GM19099 (cell line): ENCODE measurements around the gene DDR1.

Experiments used
- POLR2A ChIP-seq: IDR thresholded peaks from 3 replicates; pipeline ENCODE4 v1.6.1; 2011; ENCODE audit warnings: low read depth; ENCODE audit not compliant: insufficient read length; ENCODE audit errors: extremely low read depth

Gene DDR1

DNA sequence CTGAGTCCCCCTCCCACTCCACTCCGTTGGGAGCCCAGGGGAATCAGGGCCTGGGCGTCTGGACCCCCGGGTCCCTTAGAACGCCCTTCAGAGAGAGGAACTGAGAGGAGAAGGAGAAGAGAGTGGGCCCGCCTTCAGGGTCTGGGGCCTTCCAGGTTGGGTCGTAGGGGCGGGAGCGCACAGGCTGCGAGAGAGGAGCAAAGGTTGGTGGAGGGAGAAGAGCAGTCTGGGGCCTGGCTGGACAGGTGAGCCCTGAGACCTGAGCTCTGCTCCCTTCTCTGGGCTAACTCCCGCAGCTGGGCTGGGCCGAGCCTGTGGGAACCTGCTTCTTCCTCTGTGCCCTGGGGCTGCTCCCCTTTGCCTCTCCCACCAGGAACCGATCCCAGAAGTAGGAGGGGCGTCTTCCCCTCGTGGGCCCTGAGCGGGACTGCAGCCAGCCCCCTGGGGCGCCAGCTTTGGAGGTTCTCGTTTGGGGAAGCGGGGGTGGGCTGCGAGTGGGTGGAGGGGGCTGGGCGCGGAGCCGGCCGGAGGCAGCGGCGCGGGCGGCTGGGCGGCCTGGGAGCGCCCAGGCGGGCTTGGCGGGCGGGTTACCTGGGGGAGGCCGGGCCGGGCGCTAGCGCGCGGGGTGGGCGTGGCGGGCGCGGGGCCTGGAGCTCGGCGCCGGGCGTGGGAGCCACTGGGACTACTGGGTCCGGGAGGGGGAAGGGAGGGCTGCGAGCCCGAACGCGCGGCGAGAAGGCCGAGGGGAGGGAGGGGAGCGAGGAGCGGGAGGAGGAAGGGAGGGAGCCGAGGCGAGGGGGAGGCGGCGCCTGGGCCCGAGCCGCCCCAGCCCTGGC lies at the start of gene DDR1:
TSS of gene DDR1 (plus strand) at position 835 of the 836 bp plus-strand sequence. CDS start 4,211 bp downstream, outside the sequence.
- TF ChIP-seq POLR2A: no peak

DNA sequence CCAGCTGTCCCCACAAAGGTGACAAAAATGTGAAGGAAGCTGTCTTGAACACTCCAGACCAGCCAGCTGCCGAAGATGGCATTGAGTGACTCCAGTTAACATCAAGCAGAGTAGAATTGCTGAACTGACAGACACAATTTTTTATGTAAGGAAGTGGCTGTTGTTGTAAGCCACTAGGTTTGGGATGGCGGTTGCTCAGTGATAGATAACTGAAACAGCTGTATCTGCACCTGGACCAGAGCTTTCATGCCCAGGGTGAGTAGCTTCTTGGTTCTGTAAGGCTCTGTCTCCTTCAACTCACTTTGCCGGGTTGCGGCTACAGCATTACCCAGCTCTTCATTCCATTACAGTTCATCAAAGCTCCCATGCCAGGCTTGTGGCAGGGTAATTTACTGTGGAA lies 49.7 kb upstream of the DDR1 start:
- no peak for TF ChIP-seq POLR2A

DNA sequence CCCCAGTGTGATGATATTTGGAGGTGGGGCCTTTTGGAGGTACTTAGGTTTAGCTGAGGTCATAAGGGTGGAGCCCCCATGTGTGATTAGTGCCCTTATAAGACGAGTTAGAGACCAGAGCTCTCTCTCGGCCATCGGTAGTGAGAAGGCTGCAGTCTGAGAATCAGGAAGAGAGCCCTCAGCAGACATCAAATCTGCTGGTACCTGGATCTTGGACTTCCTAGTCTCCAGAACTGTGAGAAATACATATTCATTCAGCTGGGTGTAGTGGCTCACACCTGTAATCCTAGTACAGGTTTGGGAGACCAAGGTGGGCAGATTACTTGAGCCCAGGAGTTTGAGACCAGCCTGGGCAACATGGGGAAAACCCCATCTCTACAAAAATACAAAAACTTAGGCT lies 48.7 kb upstream of the DDR1 start:
- TF ChIP-seq POLR2A: no peak

DNA sequence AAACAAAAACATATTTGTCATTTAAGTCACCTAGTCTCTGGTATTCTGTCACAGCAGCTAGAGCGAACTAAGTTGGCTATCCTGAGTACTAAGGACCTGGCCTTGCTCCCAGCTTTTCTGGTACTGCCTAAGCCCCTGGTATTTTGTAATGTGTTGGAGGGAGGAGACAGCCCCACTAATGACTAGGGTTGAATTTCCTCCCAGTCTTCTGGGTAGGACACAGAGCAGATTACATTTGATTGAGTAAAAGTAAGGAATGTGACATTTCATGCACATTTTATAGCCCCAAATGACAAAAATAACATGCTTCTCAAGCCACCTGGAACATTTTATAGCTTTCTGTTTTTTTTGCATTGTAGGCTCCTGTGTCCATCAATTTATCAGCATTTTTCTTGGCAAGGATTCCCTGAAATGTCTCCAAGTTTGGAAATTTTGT lies 47.9 kb upstream of the DDR1 start:
- no peak for TF ChIP-seq POLR2A

DNA sequence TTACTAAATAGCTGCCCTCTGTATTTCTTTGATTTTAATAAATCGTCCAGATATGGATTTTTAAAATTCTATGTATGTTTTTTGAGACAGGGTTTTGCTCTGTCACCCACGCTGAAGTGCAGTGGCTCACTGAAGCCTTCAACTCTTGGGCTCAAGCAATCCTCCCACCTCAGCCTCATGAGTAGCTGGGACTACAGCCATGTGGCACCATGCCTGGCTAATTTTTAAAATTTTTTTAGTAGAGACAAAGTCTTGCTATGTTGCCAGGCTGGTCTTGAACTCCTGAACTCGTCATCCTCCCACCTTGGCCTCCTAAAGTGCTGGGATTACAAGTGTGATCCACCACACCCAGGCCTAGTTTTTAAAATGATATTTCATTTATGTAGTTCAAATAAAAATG lies 47.4 kb upstream of the DDR1 start:
- no peak for TF ChIP-seq POLR2A

DNA sequence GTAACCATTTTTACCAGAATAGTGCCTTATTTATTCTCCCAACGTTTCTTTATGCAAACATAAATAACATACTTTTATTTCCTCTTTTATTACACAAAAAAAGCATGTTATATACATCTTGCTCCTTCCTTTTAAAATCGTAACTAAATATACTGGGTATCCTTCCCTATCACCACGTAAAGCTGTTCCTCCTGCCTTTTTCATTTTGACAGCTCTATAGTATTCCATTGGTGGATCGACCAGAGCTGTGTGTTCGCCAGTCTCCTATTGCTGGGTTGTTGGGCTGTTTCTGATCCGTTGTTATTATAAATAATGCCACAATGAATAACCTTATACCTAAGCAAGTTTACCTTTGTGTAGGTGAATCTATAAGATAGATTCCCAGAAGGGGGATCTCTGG lies 46.9 kb upstream of the DDR1 start:
- no peak for TF ChIP-seq POLR2A

DNA sequence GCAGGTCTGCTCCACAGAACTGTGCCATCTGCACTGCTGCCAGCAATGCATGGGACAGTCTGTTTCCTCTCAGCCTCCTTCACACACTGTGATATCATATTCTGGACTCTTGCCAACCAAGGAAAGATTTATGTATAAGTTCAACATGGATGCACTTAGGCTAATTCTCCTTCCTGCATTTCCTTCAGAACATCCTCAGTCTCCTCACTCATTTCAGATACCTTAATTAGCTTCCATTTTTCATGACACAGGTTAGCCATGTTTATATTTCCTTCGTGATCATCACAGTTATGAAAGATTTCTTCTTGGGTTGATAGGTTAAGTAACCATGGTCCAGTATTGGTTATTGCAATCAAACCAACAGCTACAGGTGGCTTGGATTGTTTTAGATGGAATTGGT lies 46.4 kb upstream of the DDR1 start:
- TF ChIP-seq POLR2A: no peak

DNA sequence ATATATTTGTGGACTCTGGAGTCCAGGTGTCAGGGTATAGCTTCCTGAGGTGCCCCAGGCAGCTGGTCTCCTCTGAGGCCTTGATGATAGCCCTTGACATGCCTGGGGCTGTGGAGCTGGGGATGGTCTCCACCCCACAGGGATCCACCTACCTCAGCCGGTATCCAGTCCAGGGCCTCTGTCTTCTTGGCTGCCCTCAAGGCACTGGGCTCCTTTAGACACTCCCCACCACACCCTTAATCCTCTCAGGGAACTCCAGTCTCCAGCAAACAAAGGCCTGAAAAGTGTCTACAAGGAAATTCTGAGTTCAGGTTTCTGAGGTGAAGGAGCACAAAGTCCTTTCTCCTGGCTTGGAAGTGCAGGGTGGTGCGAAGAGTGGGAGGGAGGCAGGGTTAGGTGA lies 44.6 kb upstream of the DDR1 start:
- TF ChIP-seq POLR2A: no peak

DNA sequence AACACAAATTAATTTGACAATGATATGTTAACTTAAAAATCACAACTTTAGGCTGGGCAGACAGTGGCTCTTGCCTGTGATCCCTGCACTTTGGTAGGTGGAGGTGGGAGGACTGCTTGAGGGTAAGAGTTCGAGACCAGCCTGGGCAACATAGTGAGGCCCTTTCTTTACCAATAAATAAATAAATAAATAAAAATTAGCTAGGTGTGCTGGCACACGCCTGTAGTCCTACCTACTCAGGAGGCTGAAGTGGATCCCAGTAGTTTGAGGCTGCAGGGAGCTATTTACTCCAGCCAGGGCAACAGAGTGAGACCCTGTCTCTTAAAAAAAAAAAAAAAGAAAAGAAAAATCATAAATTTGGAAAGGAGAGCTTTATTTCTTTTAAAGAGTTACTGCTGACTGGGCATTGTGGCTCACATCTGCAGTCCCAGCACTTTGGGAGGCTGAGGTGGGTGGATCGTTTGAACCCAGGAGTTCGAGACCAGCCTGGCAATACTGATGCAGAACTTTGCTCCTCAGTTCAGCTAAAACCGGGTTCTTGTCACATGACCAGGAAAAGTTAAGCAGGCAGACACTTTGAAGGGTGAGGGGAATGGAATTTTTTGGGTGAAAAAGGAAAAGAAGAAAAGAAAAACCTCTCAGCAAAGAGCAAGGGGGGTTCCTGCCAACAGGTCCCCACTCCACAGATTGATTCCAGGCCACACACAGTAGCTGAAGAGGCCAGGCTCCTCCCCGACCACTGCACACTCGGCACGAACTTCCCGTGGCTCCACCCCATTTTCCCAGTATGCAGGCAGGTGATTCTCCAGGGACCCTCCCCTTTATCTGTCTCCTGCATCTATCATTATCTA lies 44.0 kb upstream of the DDR1 start:
- no peak for TF ChIP-seq POLR2A

DNA sequence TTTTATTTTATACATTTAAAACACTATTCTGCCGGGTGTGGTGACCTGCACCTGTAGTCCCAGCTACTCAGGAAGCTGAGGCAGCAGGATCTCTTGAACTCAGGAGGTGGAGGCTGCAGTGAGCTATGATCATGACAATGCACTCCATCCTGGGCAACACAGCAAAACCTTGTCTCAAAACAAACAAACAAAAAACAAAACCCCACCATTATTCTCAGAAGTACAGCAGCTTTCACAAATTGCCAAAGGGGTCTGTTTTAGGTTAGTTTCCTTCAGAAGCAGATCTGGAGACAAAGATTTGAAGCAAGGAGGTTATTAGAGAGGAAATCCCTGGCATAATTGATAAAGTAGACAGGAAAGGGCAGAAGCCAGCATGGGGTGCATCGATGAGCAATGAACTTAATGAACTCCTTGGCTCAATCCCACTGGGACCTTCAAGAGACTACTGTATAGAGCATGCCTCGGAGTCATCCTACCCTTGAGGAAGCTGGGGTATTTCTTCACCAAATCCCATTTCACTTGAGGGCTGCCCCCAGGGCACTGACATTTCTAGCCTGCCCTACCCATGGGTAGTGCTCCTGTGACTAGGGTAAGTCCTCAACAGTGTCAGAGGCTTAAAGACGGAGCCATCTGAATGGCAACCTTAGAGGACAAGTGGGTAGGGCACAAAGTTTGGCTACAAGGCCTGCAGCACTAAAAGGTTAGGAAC lies 43.2 kb upstream of the DDR1 start:
- no peak for TF ChIP-seq POLR2A

DNA sequence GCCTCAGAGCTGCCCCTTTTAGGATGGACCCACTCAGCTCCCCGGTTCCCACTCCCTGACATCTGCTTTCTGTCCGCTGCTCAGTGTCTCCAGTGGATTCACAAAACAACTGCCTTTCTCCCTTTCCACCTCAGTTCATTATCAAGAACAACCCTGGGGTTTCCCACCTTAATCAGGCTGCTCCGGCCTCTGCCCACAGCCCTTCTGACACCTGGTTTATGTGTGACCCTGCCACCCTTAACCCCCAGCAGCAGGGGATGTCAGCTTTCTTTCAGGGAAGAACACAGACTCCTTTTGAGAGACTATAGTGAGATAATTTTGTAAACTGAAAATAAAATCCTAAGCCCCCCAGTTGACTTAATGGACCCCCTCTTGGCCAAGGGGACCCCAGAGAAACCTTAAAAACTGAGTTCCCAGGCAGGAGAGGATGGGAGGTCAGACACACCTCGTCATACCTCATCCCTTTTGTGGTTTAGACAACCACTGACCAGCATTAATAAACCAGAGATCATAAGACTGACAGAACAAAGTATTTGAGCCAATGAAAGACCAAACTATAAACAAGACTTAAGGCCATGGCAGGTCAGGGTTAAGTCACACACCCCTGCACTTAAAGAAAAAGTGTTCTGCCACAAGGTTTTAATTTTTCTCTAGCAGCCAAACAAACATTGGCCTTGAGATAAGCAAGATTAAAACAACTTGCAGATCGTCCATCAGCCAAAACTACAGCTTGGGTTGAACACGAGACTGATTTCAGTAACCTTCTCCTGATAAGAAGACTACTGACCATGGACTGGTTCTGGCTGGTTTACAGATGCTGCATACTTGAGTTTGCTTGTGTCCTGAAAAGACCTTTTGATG lies 42.4 kb upstream of the DDR1 start:
- no peak for TF ChIP-seq POLR2A

DNA sequence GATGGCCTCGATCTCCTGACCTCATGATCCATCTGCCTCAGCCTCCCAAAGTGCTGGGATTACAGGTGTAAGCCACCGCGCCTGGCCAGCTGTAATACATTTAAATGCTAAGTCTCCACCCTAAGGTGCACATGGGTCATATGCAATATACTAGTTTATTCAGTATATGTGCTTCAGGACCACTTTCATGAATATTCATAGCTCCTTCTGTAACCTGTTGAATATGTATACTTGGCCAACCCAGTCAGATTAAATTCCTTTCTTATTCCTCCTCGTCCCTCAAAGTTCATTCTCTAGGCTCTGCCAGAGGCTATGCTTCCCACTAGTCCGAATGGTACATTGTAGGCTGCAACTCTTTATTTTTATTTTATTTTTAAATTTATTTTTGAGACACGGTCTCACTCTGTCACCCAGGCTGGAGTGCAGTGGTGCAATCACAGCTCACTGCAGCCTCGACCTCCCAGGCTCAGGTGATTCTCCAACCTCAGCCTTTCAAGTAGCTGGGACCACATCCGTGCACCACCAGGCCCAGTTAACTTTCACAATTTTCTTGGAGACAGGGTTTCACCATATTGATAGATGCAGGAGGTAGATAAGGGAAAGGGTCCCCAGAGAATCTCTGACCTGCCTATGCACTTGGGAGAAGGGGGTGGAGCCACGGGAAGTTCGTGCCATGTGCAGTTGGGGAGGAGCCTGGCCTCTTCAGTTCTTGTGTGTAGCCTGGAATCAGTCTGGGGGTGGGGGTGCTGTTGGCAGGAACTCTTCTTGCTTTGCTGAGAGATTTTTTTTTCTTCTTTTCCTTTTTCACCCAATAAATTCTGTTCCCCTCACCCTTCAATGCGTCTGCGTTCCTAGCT lies 41.3 kb upstream of the DDR1 start:
- no peak for TF ChIP-seq POLR2A

DNA sequence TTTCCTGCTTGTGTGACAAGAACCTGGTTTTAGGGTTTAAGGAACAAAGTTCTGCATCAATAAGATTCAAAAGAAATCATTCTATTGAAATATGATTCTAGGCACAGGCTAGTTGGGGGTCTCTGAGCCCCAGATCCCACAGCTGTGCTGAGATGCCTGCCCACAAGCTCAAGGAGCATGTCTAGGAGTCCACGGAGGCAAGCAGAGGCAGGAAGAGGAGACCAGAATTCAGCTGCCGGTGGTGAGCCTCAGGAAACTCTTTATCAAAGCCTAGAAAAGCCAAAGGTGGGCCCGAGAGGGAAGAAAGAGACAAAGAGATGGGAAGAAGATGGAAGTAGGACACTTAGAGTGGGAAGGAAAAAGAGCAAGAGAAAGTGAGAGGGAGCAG lies 40.7 kb upstream of the DDR1 start:
- TF ChIP-seq POLR2A: no peak

DNA sequence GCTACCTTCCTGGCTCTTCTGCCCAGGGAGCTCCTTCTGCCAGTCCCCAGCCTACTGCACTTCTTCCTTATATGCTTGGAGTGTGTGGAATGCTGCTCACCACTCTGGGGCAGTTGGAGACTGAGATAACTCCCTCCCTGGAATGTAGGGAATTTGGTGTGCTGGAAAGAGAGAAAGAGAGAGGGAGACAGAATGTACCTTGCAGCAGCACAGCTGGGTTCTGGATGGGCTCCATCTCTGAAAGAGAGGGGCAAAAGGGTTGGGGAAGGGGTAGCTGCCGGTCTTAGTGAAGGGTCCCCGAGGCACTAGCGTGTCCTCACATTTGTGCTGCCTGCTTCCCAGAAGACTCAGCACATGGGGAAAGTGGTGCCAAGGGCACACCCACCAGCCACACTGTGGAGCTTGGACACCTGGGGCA lies 40.2 kb upstream of the DDR1 start:
- no peak for TF ChIP-seq POLR2A

DNA sequence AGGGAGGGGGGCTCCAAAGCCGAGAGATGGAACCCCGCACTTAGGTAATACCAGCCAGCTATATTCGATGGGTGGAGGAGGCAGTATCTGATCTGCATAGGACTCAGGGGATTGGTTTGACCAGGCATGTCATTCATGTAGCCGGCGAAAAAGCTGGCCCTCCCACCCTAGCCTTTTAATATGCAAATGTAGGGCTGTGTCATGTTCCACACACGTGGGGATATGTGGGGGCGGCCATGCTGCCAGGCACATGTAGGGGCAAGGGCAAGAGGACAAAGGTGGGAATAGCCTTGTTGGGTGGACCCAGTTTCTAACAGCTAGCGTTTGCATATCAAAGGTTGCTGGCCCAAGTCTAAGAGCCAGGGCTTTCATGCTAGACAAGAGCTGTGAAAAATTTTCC lies 39.1 kb upstream of the DDR1 start:
- no peak for TF ChIP-seq POLR2A
